HG02973 (cell line): ENCODE measurements around the gene PBX3.
"Not testable (repeated sequence)": the region's sequence is repeated elsewhere in the genome, so short reads cannot be mapped to it uniquely, and the experiment has no call there.

Experiments used
- ATAC-seq: cut with Tn5 transposase; IDR thresholded peaks from one replicate; pipeline ENCODE4 v1.9.1; 2021; ENCODE audit warnings: moderate library complexity; ENCODE audit not compliant: unreplicated experiment

The PBX3 gene

GRCh38 chr9:125774106-125774505 lies 26.9 kb downstream of the PBX3 start:
- ATAC-seq: no peak

DNA sequence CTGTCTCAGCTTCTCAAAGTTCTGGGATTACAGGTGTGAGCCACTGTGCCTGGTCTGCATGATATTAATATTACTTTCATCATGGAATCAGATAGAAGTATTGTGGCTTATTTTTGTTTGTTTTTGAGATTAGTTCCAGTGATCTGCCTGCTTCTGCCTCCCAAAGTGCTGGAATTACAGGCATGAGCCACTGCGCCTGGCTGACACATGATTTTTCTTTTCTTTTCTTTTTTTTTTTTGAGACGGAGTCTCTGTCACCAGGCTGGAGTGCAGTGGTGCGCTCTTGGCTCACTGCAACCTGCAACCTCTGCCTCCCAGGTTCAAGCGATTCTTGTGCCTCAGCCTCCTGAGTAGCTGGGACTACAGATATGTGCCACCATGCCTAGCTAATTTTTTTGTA lies 29.6 kb downstream of the PBX3 start:
- not testable (repeated sequence) for ATAC-seq

DNA sequence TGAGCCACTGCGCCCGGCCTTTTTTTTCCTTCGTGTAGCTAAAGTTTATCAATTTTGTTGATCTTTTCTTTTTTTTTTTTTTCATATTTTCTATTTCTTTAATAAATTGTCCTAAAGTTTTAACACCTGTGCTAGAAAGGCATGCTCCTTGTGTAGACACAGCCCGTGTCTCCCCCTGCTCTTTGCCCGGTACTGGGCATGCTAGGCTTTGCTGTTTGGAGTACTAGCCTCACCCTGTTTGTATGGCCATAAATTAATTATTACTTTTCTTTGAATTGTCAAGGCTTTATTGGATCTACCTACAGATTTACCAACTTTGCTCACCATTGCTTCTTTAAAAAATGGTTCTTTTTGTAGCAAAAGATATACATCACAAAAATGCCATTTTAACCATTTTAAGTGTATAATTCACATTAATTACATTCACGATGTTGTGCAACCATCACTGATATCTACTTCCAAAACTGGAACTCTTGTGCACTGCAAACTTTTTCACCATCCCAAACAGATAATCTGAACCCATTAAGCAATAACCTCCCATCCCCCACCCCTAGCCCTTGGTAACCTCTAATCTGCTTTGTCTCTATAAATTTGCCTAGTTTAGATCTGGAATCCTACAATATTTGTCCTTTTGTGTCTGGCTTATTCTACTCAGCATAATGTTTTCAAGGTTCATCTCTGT lies 31.5 kb downstream of the PBX3 start:
- not testable (repeated sequence) for ATAC-seq

DNA sequence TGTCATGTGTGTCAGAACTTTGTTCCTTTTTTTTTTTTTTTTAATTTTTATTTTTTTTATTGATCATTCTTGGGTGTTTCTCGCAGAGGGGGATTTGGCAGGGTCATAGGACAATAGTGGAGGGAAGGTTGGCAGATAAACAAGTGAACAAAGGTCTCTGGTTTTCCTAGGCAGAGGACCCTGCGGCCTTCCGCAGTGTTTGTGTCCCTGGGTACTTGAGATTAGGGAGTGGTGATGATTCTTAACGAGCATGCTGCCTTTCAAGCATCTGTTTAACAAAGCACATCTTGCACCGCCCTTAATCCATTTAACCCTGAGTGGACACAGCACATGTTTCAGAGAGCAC lies 32.0 kb downstream of the PBX3 start:
- not testable (repeated sequence) for ATAC-seq

- no peak for ATAC-seq
Observed at GRCh38 chr9:125782718-125783117, 35.5 kb downstream of the PBX3 start.

- no peak for ATAC-seq
Observed at GRCh38 chr9:125784286-125785049, 37.3 kb downstream of the PBX3 start.

GRCh38 chr9:125785248-125785751 lies 38.1 kb downstream of the PBX3 start:
- no peak for ATAC-seq

DNA sequence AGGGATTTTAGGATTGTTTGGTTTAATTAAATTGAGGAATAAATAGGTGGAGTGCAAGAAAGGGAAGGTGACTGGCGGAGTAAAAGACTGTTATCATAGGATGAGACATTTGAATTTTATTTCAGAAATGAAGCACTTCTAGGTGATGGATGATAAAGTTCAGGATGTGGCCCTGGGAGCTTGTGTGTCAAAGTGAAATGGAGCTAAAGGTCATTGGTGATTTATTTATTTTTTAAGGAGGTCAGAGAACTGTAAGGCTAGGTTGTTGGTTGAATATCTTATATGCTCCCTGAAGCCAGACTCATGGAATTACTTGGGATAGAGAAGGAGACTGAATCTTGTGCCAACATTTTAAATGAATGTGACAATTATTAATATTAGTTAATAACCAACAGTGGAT lies 40.5 kb downstream of the PBX3 start:
- no peak for ATAC-seq

GRCh38 chr9:125789196-125789595 lies 42.0 kb downstream of the PBX3 start:
- ATAC-seq: no peak

DNA sequence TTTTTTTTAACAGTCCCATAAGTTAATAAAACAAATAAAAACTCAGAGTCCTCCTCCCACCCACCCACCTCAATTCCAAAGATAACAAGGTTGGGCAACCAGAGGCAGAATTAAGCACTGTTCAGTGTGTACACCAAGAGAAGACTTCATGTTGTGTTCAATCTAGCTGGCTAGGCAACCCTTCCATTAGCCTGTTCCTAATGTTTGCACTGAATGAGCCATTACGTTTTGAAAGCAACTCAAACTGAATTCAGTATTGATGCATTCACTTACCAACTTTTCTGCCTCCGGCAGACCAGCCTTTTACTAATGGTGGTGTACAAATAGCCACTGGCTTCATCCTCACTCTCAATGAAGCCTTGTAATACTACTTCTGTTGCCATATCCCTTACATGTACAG lies 47.5 kb downstream of the PBX3 start:
- ATAC-seq: no peak

- ATAC-seq: no peak
Observed at GRCh38 chr9:125795970-125796596, 48.9 kb downstream of the PBX3 start.

DNA sequence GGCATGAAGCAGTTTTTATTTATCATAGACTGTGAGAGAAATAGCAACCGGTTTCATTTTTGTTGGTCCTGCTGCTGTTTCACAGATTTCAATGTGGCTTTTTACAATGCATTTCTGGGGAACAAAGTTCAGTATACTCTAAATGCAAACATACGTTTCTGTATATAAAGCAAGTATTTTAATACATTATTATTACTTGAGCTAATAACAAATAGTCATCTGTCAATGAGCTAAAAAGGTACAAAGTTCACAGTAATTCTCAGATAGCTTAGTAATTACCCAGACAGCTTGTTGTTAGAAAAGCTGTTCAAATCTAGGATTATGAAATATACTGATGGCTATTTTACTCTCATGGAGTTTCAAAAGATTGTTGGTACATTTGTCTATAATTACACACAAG lies 50.8 kb downstream of the PBX3 start:
- no peak for ATAC-seq

DNA sequence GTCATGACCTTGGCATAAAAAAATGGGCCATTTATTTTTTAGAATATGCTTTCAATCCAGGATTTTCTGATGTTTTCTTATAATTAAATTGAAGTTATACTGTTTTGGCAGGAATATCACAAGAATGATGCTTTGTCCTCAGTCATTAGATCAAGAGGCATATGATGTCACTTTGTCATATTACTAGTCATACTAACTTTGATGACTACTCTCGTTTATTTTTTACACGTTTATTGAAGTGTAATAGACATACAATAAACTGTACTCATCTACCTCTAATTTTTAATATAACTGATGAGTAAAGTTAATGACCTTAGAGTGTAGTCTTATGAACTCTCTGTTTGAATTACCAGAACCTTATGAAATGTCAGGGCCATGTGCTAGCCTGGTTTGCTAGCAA lies 56.4 kb downstream of the PBX3 start:
- no peak for ATAC-seq

- no peak for ATAC-seq
Observed at GRCh38 chr9:125805057-125805456, 57.9 kb downstream of the PBX3 start.

GRCh38 chr9:125805586-125805985 lies 58.4 kb downstream of the PBX3 start:
- no peak for ATAC-seq

DNA sequence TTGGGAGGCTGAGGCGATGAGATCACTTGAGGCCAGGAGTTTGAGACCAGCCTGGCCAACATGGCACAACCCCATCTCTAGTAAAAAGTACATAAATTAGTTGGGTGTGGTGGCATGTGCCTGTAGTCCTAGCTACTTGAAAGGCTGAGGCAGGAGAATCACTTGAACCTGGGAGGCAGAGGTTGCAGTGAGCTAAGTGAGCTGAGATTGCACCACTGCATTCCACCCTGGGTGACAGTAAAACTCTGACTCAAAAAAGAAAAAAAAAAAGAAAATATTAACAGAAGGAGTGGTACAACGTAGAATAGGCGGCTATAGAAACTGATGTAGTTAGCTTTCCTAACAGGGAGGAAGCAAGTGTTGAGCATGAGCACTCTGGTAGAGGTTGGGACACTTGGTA lies 59.9 kb downstream of the PBX3 start:
- ATAC-seq: no peak

GRCh38 chr9:125810161-125810560 lies 63.0 kb downstream of the PBX3 start:
- no peak for ATAC-seq

DNA sequence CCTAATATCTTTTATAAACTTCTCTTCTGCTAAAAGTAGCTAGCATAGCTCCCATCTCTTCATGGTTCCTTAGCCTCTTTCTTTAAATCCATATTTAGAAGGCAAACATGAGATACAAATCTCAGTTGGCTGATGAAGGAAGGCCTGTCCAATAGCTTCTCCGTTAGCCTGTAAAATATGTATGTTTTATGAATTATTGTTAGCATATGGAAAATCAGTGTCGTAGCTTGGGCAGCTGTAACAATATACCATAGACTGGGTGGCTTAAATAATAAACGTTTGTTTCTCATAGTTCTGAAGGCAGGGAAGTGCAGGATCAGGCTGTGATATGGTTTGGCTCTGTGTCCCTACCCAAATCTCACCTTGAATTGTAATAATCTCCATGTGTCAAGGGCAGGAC lies 63.8 kb downstream of the PBX3 start:
- no peak for ATAC-seq

DNA sequence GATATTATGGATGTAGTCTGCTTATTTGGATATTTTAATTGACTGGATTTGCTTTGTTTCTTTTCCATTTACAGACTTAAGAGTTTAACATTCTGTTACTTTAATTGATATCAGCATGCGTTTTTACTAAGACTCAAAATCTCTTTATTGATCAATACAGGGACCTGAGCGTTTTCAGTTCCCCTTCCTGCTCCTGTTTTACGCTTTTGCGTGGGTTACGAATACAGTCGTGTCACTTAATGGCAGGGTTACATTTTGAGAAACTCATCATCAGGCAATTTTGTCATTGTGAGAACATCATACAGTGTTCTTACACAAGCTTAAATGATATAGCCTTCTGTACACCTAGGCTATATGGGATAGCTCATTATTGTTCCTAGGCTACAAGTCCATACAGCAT lies 65.2 kb downstream of the PBX3 start:
- peak; percentile 51 for ATAC-seq

GRCh38 chr9:125815568-125815967 lies 68.4 kb downstream of the PBX3 start:
- ATAC-seq: no peak

DNA sequence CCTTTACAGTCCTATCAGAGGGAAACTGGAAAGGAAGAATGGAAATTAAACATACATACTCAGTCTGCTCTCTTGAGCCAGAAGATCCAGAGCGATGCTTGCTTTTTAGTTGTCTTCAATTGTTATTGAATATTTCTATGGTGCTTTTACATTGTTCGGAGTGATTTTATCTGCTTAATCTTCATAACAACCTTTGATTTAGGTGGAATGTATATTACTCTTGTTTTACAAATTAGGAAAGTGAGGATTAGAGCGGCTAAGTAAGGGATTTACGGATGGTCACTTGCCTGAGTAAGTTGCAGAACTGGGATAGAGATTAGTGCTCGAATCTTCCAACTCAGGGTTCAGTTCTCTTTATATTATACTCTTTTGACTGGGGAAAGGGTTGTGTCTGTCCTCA lies 69.1 kb downstream of the PBX3 start:
- no peak for ATAC-seq
